ENCODE results near the gene CEP55. TPM values are rescaled to one million over a fixed set of nuclear protein-coding genes. Genes with fewer than 3 reads are reported as not detected.

Gene CEP55
- total and polyA plus RNA-seq, 9 of the 15 experiments (the other 6 are each of a cell fraction or from before 2014, with no cell fraction given) = 4.4 to 32.5 (median 18.1) TPM

- TF ChIP-seq THRAP3 (IDR thresholded peaks at IDR 0.05; ENCODE audit: borderline replicate concordance) = no peak
- no peak for TF ChIP-seq SREBF1 (IDR thresholded peaks at IDR 0.05; ENCODE audit: borderline replicate concordance, low read depth, low read length)
- no peak for TF ChIP-seq TEAD2 (tag; IDR thresholded peaks at IDR 0.05)
- H3K27me3 ChIP-seq (ENCODE audit: control insufficient read depth in 2 of 2, insufficient read depth in 2 of 2, low read length in 2 of 2) = no peaks in the 10 kb centered on the region
- no peak overlapping the region for H3K9ac ChIP-seq (ENCODE audit: insufficient read depth in 1 of 2, low read depth in 2 of 2, low read length in 2 of 2)
- no TSS peak for BruUV-seq (replicated peaks)
- H3K4me3 ChIP-seq = no peak overlapping the region
- no peak overlapping the region for H3K27ac ChIP-seq (ENCODE audit: extremely low read depth, low read depth, low read length)
- POLR2A ChIA-PET = no interaction called here
- FAIRE-seq (no peak), ATAC-seq (no peak), DNase-seq (ENCODE audit: extremely low read depth in 1 of 4, low spot score in 3 of 4) (no peak)
- no peaks in the 10 kb centered on the region for H4K20me1 ChIP-seq (replicated peaks; ENCODE audit: control insufficient read depth, insufficient read depth, low read length)
- in situ Hi-C loops (cut with MboI) = no loop called here
- no peak overlapping the region for H2AFZ ChIP-seq (ENCODE audit: low read depth, low read length)
- H3K36me3 ChIP-seq (ENCODE audit: control insufficient read depth, insufficient read depth, low read length) = peaks cover 25% of the 10 kb centered on the region; the same call in 1 of the 3 replicates
- intact Hi-C loops (cut with micrococcal nuclease) = no loop called here
- no peak overlapping the region for H3K4me2 ChIP-seq (ENCODE audit: insufficient read depth, low read length)
- peaks cover 1 to 5% of the 10 kb centered on the region in 2 experiments; a peak in 4 of 5 replicates for H3K4me1 ChIP-seq (replicated peaks in 1 of 2; ENCODE audit: control insufficient read depth in 2 of 2, insufficient read depth in 2 of 2, low read length in 2 of 2)
- H3K9me3 ChIP-seq (replicated peaks; ENCODE audit: control insufficient read depth, insufficient read depth, low read depth, low read length) = no peaks in the 10 kb centered on the region
- peaks cover 7% of the 10 kb centered on the region for H3K79me2 ChIP-seq (ENCODE audit: control insufficient read depth, insufficient read depth, low read length)
- no peaks in the 10 kb centered on the region for H3K9me1 ChIP-seq (ENCODE audit: control insufficient read depth, insufficient read depth, low read length)
- CTCF ChIA-PET (ENCODE audit: low intra/inter-chr PET ratio) = no interaction called here
These were observed 5.2 kb downstream of the CEP55 start for GRCh38 chr10:93501650-93502049.

- H4K20me1 ChIP-seq (replicated peaks; ENCODE audit: control insufficient read depth, insufficient read depth, low read length) = no peaks in the 10 kb centered on the region
- in situ Hi-C loops (cut with MboI) = no loop called here
- CTCF ChIA-PET (ENCODE audit: low intra/inter-chr PET ratio) = no interaction called here
- H3K4me1 ChIP-seq (replicated peaks in 1 of 2; ENCODE audit: control insufficient read depth in 2 of 2, insufficient read depth in 2 of 2, low read length in 2 of 2) = peaks cover 0 to 4% of the 10 kb centered on the region in 2 experiments; a peak in 3 of 5 replicates
- no peaks in the 10 kb centered on the region; the same call in 2 of the 3 replicates for H3K79me2 ChIP-seq (ENCODE audit: control insufficient read depth, insufficient read depth, low read length)
- POLR2A ChIA-PET = no interaction called here
- no TSS peak for BruUV-seq (replicated peaks)
- H3K27ac ChIP-seq (ENCODE audit: extremely low read depth, low read depth, low read length) = no peak overlapping the region
- intact Hi-C loops (cut with micrococcal nuclease) = no loop called here
- H3K9me3 ChIP-seq (replicated peaks; ENCODE audit: control insufficient read depth, insufficient read depth, low read depth, low read length) = no peaks in the 10 kb centered on the region
- FAIRE-seq (no peak), ATAC-seq (no peak), DNase-seq (ENCODE audit: extremely low read depth in 1 of 4, low spot score in 3 of 4) (no peak)
- H3K4me3 ChIP-seq = no peak overlapping the region
- no peak overlapping the region for H2AFZ ChIP-seq (ENCODE audit: low read depth, low read length)
- no peak for TF ChIP-seq GATAD2B (IDR thresholded peaks at IDR 0.05; ENCODE audit: borderline replicate concordance)
- TF ChIP-seq E2F1 (CRISPR knock-in tag; IDR thresholded peaks at IDR 0.05) = no peak
- no peak for TF ChIP-seq OTX1 (CRISPR knock-in tag; IDR thresholded peaks at IDR 0.05)
- TF ChIP-seq BRCA1 (IDR thresholded peaks at IDR 0.05) = no peak
- no peak for TF ChIP-seq BRCA1 (CRISPR knock-in tag; IDR thresholded peaks at IDR 0.05)
- TF ChIP-seq CEBPG (CRISPR knock-in tag; IDR thresholded peaks at IDR 0.05) = no peak
- TF ChIP-seq CEBPG (tag; conservative IDR thresholded peaks at IDR 0.05 in 1 of 2, IDR thresholded peaks at IDR 0.05 in 1 of 2) = no peak
- no peak for TF ChIP-seq ELF1 (tag; IDR thresholded peaks at IDR 0.05)
- TF ChIP-seq RBM39 (optimal IDR thresholded peaks at IDR 0.05; ENCODE audit: low read depth, low read length) = no peak
- no peak for TF ChIP-seq ILK (tag; IDR thresholded peaks at IDR 0.05; ENCODE audit: borderline replicate concordance, low read depth)
- TF ChIP-seq SRF (CRISPR knock-in tag; IDR thresholded peaks at IDR 0.05) = no peak
- TF ChIP-seq MED1 (CRISPR knock-in tag; IDR thresholded peaks at IDR 0.05; ENCODE audit: borderline replicate concordance) = no peak
- no peak for TF ChIP-seq GTF2F1 (IDR thresholded peaks at IDR 0.05; ENCODE audit: low read depth, low read length)
- TF ChIP-seq HMG20A (CRISPR knock-in tag; conservative IDR thresholded peaks at IDR 0.05) = no peak
- no peak for TF ChIP-seq GATAD2A (IDR thresholded peaks at IDR 0.05)
- H3K36me3 ChIP-seq (ENCODE audit: control insufficient read depth, insufficient read depth, low read length) = peaks cover 28% of the 10 kb centered on the region; the same call in 1 of the 3 replicates
- no peak overlapping the region for H3K9ac ChIP-seq (ENCODE audit: insufficient read depth in 1 of 2, low read depth in 2 of 2, low read length in 2 of 2)
- no peaks in the 10 kb centered on the region for H3K27me3 ChIP-seq (ENCODE audit: control insufficient read depth in 2 of 2, insufficient read depth in 2 of 2, low read length in 2 of 2)
- H3K4me2 ChIP-seq (ENCODE audit: insufficient read depth, low read length) = no peak overlapping the region
- WGBS (ENCODE audit: insufficient coverage, low coverage, missing lambda C conversion rate) = 39% methylated on average over 6 of the region's 6 CpGs
- no peaks in the 10 kb centered on the region for H3K9me1 ChIP-seq (ENCODE audit: control insufficient read depth, insufficient read depth, low read length)
These were observed 6.7 kb downstream of the CEP55 start for GRCh38 chr10:93503075-93503474.

All from K562 (cell line).